HL-60/S4 (cell line): Measurements from ENCODE around the gene FRK.
"Not testable (repeated sequence)": the region's sequence is repeated elsewhere in the genome, so short reads cannot be mapped to it uniquely, and the experiment has no call there.

Experiments used
- in situ Hi-C: fragments of 300-500 bp; cut with MboI; formaldehyde crosslinking; loops from 2 replicates; pipeline ENCODE4 v1.14.3; 2022; ENCODE audit warnings: low sequenced_read_pairs

The FRK gene

DNA sequence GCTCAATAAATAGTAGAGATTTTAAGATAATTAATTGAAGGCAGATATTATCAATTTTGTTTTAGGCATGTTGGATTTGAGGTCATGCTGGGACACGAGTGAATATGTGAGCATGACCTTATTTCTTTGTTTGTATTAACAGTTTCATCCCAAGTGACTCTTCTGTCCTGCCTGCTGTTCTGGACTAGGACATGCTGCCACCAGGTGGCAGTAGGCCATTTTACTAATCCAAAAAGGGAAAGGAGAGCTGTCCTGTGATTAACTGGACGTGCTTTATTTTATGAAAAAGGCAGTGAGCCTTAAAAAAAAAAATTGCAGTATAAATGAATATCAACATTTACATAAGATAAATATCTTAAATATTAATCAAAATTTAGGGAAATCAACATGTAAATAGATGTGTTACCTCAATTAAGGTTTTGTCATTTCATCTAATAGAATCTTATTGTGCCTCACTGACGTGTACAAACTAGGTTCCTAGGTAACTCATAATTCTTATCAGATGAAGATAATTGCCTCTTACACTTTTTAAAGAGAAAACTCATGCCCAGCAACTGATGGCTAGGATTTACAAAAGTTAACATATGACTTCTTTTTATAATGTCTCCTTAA, 49.8 kb downstream of the FRK start:
- in situ Hi-C loops = no loop called here

DNA sequence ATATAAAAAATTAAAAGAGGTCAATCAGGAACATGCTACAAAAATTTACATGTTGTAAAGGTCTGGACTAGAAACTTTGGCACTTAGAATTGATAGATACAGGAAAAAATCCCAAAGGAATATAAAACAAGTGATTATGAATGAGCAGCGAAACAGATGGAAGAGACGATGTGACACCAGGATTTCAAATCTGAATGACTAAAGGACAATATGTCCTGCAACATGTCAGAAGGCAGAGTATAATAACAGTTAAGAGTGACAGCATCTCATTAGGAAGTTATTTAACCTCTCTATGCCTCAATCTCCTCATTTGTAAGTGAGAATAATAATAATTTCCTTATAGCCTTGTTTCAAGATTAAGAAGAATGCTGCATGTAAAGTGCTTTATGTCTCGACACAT, 50.3 kb downstream of the FRK start:
- in situ Hi-C loops = no loop called here

- in situ Hi-C loops = no loop called here
Measured at GRCh38 chr6:116008470-116009243, 52.0 kb downstream of the FRK start.

- in situ Hi-C loops = no loop called here
Measured at GRCh38 chr6:116004841-116005815, 55.6 kb downstream of the FRK start.

GRCh38 chr6:116003668-116004067, 57.0 kb downstream of the FRK start:
- in situ Hi-C loops = no loop called here

GRCh38 chr6:116002756-116003155, 57.9 kb downstream of the FRK start:
- in situ Hi-C loops = no loop called here

- in situ Hi-C loops = no loop called here
Measured at GRCh38 chr6:115999235-115999634, 61.5 kb downstream of the FRK start.

DNA sequence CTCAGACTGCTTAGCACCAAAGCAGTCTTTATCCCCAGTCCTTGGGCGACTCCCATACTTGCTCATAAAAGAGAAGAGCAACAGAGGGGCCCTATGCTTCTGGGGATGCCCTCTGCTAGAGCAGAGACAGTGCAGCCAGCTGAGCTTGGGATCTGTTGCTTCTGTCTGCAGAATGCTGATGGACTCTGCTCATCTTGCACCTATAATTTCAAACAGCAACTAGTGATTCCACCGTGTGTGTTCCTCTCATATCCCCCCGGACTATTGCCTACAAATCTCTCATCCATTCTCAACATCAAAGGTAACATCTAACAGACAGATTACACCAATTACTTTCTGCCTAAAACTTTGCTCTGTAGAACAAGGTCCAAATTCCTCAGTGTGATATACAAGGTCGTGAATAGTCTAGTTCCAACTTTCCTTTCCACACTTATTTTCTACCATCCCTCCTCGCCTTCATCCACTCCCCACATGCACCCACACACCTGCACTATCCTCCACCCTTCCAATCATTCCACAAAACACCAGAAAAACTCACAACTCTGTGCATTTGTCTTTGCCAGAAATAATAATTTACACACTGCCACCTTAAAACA, 62.6 kb downstream of the FRK start:
- in situ Hi-C loops = no loop called here

DNA sequence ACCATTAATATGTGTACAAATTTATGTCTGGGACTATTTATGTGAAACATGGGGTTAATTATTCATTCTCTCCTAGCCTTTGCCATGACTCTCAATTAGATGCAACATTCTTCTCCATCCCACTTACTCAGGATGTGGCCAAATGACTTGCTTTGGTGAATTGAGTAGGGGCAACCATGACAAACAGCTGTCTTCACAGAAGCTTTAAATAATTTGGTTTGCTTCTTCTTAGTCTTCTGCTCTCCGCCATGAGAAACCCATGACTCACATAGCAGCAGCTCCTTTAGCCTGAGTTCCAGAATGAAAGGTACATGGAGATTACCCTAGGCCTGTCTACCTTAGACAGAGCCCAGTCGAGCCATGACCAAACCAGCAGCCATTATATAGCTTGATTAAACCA, 74.7 kb downstream of the FRK start:
- in situ Hi-C loops = no loop called here

DNA sequence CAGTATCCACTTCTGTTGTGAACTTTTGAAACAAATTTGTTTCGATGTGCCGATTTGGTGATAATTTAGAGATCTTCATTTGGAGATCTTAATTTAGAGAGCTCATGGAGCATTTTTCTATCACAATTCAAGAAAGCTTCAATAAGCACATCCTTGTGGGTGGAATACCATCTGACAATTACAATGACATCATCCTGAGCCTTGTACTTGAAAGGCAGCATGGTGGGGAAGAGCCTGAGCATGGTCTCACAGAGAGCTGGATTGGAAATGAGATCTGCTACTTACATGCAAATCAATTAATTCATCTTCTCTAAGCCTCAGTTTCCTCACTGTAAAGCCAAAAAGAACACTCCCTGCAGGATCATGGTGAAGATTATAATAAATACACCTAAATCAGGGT, 75.9 kb downstream of the FRK start:
- in situ Hi-C loops = no loop called here

DNA sequence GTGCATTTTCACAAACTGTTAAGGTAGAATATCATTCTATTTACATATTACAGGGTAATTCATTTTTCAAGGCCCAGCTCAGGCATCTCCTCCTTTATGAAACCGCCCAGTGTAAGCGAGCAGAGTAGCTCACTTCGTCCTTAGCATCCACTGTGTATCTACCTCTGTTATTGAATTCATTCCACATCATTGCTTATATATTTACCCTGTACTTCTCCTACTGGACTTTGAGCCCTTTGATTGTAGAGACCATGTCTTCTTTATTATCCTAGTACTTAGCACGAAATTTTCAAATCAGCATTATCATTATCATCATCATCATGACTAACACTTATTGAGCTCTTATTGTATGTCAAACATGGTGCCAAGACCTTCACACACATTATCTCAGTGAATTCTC, 76.7 kb downstream of the FRK start:
- in situ Hi-C loops = no loop called here

GRCh38 chr6:115982453-115982852, 78.2 kb downstream of the FRK start:
- in situ Hi-C loops = no loop called here

DNA sequence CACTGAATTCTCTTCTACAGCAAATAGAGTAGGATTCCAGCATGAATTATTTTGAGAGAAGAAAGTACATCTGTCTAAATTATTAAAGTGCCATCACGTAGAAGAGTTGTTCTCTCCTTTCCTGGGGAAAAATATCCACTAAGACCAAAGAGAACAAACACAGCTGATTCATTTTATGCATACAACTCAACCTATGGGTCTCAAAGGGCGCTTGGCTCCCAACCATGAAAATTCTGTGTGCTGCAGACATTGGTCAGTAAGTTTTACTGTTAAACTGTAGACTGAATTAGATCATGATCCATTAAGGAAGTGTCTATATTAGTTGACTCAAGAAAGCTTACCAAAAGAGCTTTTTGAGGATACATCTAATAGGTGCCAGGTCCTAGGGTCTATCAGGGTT, 83.5 kb downstream of the FRK start:
- in situ Hi-C loops = no loop called here

DNA sequence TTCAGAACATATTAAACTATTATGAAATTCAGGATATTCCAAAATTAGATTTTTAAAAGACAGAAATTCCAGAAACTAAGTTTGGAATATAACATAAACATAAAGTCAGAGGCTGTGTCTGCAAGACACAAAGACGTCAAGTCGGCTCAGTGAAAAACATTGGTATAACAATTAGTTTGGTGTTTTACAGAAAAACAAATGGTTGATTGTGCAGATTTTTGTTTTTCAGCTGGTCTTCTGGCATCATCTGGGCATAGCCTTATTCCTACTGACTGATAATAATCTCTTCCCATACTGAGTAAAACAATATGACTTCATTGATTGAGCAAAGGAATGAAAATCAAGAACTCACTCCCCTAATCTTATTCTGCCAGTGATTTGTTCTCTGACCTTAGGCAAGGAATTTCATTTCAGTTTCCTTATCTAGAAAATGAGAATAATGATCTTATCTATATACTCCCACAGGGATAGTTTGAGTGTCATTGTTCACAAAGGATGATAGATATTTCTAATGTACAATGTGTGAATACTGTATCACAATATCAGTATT, 84.3 kb downstream of the FRK start:
- in situ Hi-C loops = no loop called here

GRCh38 chr6:115972679-115973078, 88.0 kb downstream of the FRK start:
- in situ Hi-C loops = no loop called here

- in situ Hi-C loops = no loop called here
Measured at GRCh38 chr6:115971785-115972184, 88.9 kb downstream of the FRK start.

GRCh38 chr6:115969930-115970273, 90.8 kb downstream of the FRK start:
- in situ Hi-C loops = no loop called here

DNA sequence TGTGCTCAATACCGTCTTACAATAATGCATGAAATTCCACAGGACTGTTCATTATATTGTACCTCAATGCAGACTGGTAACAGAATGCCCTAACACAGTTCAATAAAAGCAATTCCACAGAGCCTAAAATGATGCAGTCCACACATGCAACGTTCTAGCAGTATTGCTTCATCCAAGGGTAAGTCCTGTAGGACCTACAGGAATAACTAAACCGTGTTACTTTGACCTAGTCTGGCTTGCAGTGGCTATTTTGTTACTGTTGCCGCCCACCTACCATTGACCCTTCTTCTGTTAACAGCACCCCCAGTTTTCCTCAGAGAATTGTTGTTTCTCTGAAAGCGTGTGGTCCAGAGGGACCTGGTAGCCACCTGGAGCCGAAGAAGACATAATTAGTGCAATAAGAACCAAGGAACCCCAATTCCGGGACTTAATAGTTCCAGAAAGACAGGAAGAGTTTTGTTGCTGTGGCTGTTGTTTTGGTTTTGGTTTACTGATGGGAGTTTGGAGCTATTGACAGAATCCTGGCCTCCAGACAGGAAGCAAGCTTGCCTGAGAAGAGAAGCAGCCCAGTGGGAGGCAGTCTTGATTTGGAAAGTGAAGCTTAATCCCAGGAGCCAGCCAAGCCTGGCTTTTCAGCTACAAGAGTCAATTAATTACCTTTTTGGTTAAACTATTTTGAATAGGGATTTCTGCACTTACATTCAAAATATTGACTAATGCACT, 91.3 kb downstream of the FRK start:
- in situ Hi-C loops = no loop called here

GRCh38 chr6:115960286-115960685, 100.4 kb downstream of the FRK start:
- in situ Hi-C loops = not testable (repeated sequence)

DNA sequence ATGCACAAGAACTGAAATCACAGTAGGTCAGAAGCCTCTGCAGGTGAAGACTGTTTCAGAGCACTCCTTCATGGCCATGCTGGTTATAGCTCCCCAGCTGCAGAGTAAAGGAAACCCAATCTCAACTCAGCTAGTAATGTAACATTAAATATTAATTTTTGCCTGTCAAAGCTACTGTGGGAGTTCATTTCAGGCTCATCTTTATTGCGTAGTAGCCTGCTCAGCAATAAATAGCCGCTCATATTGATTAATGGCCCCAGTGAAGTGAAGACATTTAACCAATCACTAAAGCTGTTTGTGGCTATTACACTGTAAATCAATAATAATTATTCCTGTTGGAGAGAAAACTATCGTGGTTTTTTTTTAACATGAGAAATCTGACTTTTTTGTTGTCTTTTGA, 101.7 kb downstream of the FRK start:
- in situ Hi-C loops = no loop called here
